Inflammatory macrophage treated with lipopolysaccharide for 1 hour (primary cell): Measurements from ENCODE around the gene NBEA.

Experiments
- DNase-seq, 2 donors: peaks; one replicate each; pipeline ENCODE4 v3.0.0-alpha.2; 2020 to 2022

The NBEA gene

GRCh38 chr13:35524171-35524570 lies 582.1 kb downstream of the NBEA start:
- DNase-seq, result no peak

GRCh38 chr13:35526577-35526976 lies 584.5 kb downstream of the NBEA start:
- DNase-seq, result no peak

- DNase-seq, result no peak
These were observed 585.4 kb downstream of the NBEA start for GRCh38 chr13:35527451-35527850.

- no peak for DNase-seq
These were observed 588.1 kb downstream of the NBEA start for GRCh38 chr13:35530147-35530546.

GRCh38 chr13:35530581-35530980 lies 588.5 kb downstream of the NBEA start:
- DNase-seq, result no peak

- no peak for DNase-seq
These were observed 589.5 kb downstream of the NBEA start for GRCh38 chr13:35531526-35531925.

GRCh38 chr13:35534343-35534742 lies 592.3 kb downstream of the NBEA start:
- DNase-seq, result no peak

GRCh38 chr13:35548790-35549189 lies 606.7 kb downstream of the NBEA start:
- DNase-seq, result no peak

GRCh38 chr13:35549481-35549880 lies 607.4 kb downstream of the NBEA start:
- DNase-seq, result no peak

GRCh38 chr13:35552172-35552844 lies 610.2 kb downstream of the NBEA start:
- DNase-seq, result no peak

- no peak for DNase-seq
These were observed 613.0 kb downstream of the NBEA start for GRCh38 chr13:35554972-35555623.

GRCh38 chr13:35557475-35557874 lies 615.4 kb downstream of the NBEA start:
- no peak for DNase-seq

GRCh38 chr13:35561540-35561939 lies 619.5 kb downstream of the NBEA start:
- no peak for DNase-seq

- DNase-seq, result no peak
These were observed 623.2 kb downstream of the NBEA start for GRCh38 chr13:35565273-35565672.

GRCh38 chr13:35566340-35566739 lies 624.3 kb downstream of the NBEA start:
- DNase-seq, result no peak

GRCh38 chr13:35567406-35567980 lies 625.4 kb downstream of the NBEA start:
- no peak for DNase-seq

- no peak for DNase-seq
These were observed 631.6 kb downstream of the NBEA start for GRCh38 chr13:35573639-35574038.

GRCh38 chr13:35592457-35592856 lies 650.4 kb downstream of the NBEA start:
- no peak for DNase-seq

- no peak for DNase-seq
These were observed 651.6 kb downstream of the NBEA start for GRCh38 chr13:35593651-35594050.

GRCh38 chr13:35594096-35594495 lies 652.0 kb downstream of the NBEA start:
- no peak for DNase-seq

GRCh38 chr13:35595181-35595580 lies 653.1 kb downstream of the NBEA start:
- no peak for DNase-seq

- DNase-seq, result no peak
These were observed 654.4 kb downstream of the NBEA start for GRCh38 chr13:35596321-35597030.

GRCh38 chr13:35597451-35597850 lies 655.4 kb downstream of the NBEA start:
- DNase-seq, result no peak

- no peak for DNase-seq
These were observed 656.2 kb downstream of the NBEA start for GRCh38 chr13:35598233-35598632.
